Astrocyte of the hippocampus (primary cell): ENCODE results near the gene GRB10.
A peak's percentile ranks its signal among the peaks of the same experiment; 100 is the strongest.
"Not testable (repeated sequence)": the region's sequence is repeated elsewhere in the genome, so short reads cannot be mapped to it uniquely, and the experiment has no call there.

Experiments
- DNase-seq: peaks from one replicate; pipeline ENCODE4 v3.0.0; 2011; ENCODE audit warnings: low read depth, low spot score

GRB10 gene

DNA sequence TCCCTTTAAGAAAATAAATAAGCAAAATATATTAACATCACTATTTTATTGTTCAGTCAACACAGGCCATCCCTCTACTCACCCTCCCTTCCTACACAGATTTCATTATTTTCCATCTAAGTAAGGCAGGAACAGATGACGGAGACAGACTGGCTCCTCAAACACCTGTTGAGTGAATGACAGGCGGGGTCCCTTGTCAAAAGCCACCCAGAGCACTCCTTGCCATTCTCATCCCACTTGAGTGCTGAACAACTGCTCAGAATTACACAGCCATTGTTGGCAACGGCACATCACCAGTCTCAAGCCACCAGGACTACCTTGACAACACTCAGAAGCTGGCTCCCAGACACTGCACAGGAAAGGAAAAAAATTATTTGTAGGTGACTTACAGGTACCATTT, 3.3 kb downstream of the GRB10 start:
- DNase-seq, result no peak

DNA sequence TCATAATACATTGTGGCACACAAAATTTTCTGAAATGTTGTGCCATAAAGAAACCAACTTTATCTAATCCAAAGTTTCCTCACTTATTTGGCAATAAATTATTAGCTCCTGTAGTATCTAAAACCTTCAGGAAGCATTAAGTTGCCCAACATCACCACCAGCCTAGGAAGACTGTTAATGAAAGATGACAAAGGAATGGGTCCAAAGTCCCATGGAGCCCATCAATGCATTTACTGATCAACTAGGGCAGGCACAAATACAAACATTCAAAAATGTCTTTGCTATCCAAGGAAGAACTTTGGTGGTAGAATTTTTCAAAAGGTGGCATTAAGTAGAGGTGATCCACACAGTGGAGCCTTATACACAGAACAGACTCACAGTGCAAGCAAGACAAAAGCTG, 4.5 kb downstream of the GRB10 start:
- DNase-seq, result no peak

DNA sequence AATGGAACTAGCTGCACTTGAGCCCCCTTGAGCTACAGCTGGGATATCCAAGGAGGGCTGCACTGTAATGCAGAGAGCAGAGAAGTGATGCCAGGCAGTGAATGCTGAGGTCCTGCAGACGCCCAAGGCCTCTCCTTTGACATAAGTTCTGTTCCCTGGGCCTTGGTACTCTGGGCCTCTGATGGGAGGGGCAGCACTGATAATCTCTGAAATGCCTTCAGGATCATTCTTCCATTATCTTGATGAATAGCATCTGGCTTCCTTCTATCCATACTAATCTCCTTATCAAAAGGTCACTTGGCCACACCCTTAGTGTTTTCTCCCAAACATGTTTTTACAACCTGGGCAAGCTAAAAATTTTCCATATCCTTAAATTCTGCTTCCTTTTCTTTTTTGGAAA, 6.9 kb downstream of the GRB10 start:
- no peak for DNase-seq

DNA sequence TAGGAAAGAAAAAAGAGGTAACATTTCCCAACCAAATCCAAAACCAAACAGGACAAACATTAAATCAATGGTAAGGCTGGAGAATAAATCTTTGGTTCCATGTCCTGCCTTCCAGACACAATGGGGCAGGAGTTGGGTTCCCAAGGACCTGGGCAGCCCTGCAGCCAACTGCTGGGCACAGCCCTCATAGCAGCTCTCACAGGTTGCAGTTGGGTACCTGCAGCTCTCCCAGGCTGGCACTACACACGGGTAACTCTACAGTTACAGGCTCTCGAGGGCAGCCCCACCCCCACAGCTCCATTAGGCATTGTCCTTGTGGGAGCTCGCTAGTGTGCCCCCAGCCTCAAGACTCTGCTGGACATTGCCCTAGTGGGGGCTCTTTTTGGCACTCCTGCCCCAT, 7.5 kb downstream of the GRB10 start:
- DNase-seq, result no peak

DNA sequence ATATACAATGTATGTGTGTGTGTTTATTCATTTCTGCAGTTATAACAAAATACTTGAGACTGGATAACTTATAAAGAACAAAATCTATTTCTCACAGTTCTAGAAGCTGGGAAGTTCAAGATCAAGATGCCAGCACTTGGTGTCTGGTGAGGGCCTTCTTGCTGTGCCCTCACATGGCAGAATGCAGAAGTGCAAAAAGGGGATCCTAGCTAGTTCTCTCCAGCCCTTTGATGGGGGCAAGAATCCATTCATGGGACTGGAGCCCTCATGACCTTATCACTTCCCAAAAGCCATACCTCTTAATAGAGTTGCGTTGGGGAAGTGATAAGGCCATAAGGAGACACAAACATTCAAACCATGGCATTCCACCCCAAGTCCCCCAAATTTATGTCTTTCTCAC, 8.4 kb downstream of the GRB10 start:
- no peak for DNase-seq

DNA sequence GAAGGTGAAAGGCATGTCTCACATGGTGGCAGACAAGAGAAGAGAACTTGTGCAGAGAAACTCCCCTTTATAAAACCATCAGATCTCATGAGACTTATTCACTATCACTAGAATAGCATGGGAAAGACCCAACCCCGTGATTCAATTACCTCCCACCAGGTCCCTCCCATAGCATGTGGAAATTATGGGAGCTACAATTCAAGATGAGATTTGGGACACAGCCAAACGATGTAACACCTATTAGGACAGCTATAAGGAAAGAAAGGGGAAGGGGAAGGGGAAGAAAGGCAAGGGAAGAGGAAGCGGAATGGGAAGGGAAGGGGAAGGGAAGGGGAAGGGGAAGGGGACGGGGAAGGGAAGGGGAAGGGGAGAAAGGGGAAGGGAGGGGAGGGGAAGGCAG, 9.6 kb downstream of the GRB10 start:
- not testable (repeated sequence) for DNase-seq

DNA sequence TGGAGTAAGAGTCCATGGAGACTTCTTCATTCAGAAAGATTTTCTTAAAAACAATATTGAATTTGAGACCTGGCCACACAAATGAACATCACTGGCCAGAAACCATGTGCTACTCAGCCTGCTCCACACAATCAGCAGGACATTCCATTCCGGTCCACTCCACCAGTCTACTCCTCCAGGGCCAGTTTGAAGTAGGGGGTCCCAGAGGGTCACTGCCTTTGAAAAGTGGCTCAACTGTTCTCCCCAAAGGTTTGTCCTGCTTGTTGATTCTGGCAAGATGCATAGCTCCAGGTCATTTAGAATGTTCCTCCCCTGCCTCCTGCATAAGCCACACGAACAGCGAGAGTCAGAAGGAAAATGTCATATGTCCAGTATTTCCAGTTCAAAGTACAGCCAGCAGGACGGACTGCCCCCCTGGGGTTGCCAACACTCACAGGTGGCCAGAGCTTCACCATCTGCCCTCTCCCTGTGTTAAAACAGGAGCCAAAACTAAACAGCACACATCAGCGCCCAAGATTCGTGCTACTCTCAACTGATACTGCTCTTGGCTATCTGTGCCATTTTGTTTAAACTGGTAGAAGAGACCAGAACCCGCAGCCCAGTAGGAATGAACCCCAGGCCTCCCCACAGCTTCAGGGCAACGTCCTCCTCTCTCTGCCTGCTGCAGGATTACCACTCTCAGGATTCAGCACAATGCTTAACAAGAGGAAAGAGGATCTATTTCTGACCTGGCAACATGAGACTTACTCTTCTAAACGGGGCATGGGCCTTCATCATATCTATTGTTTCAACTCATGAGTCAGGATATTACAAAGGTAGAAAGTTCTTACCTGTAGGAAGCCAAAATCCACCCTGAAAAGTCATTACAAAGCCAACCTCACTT, 11.3 kb downstream of the GRB10 start:
- DNase-seq, result peak; percentile 52

DNA sequence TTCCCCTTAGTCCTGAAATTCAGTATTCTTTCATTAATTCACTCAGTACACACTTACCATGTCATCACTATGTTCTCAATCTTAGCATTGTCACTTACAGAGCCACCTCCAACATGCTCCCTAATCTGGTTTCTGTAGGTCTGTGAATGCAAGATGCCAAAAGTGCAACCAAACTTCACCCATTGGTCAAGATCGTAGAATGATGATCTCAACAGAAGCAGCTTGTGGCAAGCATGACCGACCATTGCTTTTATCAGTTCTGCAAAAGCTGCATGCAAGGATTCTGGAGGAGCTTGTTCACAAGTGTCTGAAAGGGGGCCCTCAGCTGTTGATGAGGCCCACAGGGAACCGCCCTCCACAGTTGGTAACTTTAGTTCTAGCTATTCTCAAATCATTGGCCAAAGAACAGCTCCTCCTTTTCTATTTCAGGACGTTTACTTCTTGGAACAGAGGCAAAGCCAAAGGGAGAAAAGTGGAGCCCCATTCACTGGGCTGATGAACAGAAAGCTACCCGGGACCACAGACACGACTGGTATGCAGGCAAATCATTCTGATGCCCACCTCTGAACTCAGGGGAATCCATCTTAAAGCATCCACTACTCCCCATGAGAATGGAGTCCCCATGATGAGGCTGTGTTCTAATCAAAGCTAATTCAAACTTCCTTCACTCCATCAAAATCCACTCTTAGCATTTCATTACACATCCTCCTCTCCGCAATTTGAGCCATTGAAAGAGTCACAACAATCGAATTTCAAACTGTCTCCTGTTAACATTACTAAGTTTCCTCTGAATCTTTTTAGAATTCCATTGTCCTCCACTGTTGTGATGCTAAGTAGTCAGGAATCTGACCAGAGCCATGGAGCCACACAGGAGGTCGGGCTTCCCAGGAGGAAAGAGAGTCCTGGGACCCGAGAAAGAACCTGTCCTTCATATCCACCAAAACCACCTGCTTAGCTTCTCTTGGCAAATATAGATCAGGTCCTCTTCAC, 13.9 kb downstream of the GRB10 start:
- DNase-seq, result peak; percentile 59

DNA sequence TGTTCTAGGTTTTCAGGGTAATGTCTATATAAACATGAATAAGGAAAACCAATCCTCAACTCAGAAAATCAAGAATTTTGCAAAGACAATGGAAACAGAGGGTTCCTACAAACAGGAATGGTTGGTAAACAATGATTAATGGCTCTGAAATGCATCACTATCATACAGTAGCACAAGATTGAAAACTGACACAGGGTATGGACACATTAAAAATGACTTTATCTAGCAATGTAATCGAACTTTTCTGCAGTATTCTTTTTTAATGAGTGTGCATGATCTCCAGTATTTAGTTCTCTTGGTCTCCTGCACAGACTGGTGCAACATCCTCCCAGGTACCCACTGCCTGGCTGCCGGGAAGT, 15.9 kb downstream of the GRB10 start:
- no peak for DNase-seq

DNA sequence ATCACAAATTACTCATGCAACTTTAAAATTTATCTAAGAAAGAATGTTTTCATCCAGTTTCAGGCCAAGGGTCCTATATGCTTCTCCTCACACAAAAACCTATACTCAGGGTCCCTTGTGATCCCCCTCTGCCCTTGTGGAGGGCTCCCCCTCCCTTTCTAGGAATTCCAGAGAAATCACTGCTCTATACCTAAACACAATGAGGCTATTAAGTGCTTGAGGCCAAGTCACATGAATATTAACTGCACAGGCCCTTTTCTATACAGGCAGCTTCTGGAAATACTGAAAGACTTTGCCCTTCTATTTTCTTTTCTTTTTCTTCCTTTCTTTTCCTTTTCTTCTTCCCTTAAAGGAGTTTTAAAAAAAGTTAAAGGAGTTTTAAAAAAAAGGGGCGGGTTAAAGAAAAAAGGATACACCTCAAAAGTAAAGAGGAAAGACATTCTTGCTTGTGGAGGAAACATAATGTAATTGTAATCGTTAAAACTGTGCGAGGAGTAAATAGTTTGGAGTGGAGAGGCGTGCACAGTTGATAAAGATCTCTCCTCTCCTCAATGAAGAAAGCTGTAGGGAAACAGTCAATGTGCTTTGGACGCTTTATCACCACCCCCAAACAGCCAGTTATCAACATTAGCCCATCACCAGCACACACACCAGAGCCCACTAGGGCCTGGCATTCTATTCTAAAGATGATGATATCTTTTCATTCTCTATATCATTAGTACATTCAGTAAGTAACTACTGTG, 16.4 kb downstream of the GRB10 start:
- no peak for DNase-seq

DNA sequence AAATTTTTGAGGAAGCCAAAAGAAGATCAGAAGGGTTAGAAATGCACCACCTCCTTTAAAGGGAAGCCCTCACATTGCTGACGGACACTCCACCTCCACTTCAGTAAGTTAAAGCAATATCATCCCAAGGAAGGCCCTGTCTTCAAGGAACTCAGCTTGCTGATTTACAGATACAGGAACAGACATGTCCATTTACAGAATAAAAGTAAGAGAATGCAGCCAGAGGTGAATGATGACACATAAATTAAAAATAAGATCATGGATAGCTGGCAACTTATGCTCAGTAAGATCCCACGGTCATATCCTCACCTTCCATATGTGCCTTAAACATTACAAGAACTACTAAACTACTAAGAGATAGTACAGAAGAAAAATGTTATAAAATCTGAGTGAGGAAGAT, 20.4 kb downstream of the GRB10 start:
- DNase-seq, result no peak

DNA sequence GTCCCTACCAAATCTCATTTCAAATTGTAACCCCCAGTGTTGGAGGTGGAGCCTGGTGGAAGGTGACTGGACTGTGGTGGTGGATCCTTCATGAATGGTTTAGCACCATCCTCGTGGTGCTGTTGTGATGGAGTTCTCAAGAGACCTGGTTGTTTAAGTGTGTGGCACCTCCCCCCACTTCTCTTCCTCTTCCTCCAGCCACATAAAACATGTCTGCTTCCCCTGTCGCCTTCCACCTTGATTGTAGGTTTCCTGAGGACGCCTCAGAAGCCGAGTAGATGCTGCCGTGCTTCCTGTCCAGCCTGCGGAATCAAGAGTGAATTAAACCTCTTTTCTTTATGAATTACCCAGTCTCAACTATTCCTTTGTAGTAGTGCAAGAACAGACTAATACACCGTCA, 21.0 kb downstream of the GRB10 start:
- DNase-seq, result no peak

DNA sequence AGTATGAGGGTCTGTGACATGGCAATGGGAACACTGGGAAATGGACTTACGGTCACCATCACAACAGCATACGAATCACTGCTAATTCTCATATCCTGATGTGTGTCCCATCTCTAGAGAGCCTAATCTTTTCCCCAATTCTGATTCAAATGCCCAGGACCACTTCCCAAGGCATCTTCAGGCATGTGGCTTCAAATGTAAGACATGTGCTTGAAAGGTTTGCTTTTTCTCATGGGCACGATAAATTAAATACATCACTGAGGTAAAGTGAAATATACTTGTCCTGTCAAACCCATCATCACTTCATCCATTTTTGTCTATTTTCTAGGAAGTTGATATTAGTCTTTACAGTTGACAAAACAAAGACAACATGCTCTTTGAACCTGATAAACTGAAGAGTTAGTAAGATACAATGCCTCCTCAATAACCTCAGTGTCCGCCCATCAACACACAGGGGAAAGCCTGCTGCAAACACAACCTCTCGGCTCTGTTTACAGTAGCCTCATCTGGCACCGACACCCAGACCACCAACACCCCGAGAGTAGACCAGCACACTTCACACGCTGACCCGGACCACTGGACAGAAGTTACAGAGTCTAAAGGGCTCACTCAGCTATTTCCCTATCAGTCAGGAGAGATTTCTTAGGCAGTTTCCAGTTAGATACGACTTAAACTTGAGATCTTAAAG, 24.8 kb downstream of the GRB10 start:
- no peak for DNase-seq

DNA sequence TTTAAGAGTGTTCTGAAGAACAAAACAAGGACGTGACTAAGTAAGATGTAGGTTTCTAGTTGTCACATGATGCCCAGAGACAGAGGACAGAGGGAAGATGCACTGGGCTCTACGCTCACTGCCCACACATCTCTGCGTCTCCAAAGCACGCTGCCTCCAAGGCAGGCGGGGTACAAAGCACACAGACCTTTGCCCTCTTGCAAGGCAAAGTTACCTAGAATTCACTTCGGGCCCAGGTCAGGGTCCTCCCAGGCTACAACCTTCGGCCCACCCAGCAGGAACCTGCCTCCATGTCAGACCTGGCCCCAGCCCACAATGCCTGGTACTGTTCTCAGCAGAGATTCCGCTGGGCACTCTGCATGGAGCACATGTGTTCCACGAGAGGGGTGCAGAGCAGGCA, 26.5 kb downstream of the GRB10 start:
- DNase-seq, result no peak

DNA sequence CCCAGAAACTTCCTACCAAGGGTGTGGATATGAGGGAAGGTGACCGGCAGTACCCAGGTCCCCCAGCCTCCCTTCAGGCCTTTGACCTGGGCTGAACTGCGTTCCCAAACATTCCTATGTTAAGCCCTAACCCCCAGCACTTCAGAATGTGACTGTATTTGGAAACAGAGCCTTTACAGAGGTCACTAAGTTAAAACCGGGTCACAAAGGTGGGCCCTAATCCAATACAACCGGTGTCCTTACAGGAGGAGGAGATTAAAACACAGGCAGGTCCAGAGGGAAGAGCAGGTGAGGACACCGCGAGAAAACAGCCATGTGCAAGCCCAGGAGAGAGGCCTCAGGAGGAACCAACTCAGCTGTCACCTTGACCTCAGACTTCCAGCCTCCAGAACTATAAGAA, 28.0 kb downstream of the GRB10 start:
- no peak for DNase-seq

DNA sequence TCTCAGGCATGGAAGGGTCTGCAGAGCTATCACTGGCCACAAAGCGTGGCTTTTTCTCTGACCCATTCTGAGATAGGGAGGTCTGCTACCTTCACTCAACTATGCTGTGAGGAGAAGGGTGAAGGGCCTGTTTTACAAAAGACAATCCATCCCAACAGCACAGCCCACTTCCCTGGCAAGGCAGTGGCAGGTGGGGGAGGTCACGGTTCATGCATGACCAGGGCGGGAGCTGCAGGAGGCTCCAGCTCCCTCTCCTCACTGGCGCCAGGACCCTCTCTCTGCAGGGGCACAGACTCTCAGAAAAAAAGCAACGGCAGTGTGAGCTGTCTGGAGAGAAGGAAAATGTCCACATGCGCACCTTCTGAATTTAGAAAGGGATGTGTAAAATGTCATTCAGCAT, 28.5 kb downstream of the GRB10 start:
- DNase-seq, result no peak

DNA sequence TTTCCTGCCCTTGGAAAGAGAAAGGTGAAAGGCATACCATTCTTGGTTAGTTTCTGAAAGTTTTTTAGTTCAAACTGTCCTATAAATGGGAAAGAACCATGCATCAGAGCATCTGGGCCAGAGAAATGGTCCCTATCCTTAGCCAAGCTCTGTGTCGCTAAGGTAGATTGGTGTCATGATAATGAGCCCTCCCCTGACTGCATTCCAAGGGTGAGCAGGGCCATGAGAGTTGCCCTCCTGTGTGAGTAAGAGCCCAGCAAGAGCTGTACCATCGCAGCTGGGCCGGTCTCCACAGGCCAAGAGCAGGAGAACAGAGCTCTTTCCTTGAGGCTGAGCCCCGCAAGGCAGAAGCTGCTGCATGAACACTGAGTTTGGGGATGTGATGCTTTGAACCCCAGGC, 30.3 kb downstream of the GRB10 start:
- DNase-seq, result no peak

DNA sequence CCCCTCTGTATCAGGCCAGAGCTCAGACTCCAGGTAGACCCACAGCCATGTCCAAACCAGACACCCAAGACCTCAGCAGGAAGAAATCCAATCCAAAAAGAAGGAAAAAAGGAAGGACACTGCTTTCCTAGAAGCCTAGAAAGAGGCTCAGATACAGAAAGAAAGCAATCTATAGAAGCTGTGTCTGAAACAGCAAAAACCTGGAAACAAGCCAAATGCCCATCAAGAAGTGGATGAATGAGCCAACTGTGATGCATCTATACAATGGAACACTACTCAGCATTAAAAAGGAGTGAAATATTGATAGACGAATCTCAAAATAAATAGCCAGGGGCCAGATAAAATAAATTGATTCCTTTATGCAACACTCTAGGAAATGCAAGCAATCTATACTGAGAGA, 31.6 kb downstream of the GRB10 start:
- no peak for DNase-seq

DNA sequence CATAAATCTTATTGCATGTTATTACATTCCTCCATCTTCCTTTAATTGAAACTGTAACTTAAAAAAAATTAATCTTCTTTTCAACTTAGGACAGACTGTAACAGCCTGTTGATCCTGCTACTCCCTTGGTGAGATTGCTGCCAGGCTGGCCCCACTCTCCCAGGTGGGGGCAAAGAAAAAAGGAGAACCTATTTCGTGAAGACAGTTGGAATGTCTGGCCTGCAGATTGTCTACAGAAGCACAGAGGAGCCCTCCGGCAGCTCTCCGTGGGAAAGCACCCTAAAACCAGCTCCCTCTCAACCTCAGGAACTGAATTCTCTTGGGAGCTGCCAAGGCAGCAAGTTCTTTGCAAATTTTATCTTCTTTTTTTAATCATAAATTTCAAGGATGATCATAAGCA, 32.8 kb downstream of the GRB10 start:
- no peak for DNase-seq

DNA sequence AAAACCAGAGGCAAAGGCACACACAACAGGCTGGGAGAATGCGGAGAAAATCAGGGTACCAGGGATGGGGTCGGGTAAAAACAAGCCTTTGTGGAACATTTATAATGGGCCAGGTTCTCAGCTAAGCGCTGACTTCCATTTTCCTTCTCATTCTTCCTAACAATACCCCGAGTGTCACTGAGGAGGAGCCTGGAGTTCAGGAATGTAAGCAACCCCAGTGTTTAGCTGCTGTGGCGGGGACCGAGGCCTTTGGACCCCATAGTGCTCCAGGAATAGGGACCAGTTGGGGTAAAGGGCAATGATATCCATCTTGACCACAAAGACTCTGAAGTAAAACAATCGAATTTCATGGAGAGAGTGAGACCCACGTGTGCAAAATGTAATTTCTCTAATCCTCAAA, 34.2 kb downstream of the GRB10 start:
- DNase-seq, result no peak

DNA sequence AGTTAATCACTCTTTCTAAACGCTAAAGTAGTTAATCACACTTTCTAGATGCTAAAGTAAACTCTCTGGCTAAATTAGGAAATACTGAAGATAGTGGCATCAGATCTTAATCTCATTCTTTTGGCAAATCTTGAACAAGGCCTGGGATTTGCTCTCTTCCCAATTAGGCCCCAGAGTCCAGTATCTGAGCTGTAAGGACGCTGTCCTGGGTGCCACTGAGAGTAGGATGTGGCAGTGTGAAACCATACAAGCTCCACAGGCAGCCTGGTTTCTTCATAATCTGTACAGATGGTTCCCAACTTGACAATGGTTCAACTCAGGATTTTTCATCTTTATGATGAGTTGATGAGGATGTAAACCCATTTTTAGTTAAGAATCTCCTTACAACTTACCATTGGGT, 36.9 kb downstream of the GRB10 start:
- DNase-seq, result no peak

DNA sequence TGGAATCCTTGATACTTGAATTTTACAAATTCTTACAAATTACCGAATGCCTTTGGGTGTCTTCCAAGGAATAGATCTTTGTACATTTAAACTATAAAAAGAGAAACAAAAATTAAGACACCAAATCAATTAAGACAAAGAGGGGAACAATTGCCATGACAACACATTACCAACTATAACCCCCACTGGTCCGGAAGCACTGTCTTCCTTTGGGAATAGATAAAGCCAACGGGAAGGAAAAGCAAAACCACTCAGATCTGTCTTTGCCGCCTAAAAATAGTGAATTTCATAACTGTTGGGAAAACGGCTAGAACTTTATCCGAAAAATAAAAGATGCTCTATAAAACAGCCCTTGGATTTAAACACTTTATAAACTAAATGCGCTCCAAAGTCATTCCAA, 37.4 kb downstream of the GRB10 start:
- no peak for DNase-seq
